HG03159 (cell line): ENCODE data around the gene S1PR3.
"Not testable (repeated sequence)": the region's sequence is repeated elsewhere in the genome, so short reads cannot be mapped to it uniquely, and the experiment has no call there.

Experiments
- ATAC-seq: cut with Tn5 transposase; IDR thresholded peaks from one replicate; pipeline ENCODE4 v1.9.1; 2021; ENCODE audit warnings: mild to moderate bottlenecking, moderate library complexity; ENCODE audit not compliant: unreplicated experiment

Gene S1PR3

DNA sequence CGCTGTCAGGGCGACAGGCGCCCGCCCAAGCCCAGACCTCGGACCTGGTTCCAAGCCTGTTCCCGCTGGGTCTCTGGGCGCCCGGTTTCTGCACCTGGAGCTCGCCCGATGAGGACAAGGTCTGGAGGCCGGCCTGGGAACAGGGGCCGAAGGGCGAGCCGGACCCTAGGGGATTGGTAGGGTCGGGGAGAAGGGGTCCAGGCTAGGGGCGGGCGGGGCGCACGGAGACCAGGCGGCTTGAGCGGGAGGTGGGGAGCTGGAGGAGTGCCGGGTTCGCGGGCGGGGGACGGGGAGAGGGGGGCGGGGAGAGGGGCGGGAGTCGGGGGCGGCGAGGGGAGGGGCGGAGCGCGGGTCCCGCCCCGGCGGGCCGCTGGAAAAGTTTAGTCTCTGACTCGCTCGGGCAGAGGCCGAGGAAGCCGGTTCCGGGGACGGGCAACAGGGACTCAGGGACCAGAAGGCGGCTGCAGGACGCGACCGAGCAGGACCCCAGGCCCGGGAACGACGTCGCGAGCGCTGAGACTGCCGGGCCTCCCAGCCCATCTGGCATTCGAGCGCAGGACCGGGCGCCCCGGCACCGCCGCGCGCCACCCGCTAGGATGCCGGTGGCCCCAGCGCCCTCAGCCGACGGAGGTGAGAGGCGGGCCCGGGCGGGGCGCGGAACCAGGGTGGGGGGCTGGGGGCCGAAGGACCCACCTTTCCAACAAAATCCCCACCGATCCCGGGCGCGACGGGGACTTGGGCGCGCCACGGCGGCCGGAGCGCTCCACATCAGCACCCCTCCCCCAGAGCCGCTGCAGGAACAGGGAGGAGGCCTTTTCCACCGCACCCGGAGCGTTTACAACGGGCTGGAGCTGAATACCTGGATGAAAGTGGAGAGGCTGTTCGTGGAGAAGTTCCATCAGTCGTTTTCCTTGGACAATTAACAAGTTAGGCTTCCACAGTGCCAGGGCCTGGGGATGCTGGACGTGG is at the start of gene S1PR3:
S1PR3 (plus strand) TSS at position 403 of the 969 bp plus-strand sequence. CDS start 9,733 bp downstream, outside the sequence.
- no peak for ATAC-seq

- not testable (repeated sequence) for ATAC-seq
Observed at GRCh38 chr9:88941586-88941985, 49.7 kb upstream of the S1PR3 start.

- no peak for ATAC-seq
Observed at GRCh38 chr9:88942411-88942810, 48.9 kb upstream of the S1PR3 start.

GRCh38 chr9:88945636-88946333 is 45.5 kb upstream of the S1PR3 start:
- ATAC-seq = no peak

DNA sequence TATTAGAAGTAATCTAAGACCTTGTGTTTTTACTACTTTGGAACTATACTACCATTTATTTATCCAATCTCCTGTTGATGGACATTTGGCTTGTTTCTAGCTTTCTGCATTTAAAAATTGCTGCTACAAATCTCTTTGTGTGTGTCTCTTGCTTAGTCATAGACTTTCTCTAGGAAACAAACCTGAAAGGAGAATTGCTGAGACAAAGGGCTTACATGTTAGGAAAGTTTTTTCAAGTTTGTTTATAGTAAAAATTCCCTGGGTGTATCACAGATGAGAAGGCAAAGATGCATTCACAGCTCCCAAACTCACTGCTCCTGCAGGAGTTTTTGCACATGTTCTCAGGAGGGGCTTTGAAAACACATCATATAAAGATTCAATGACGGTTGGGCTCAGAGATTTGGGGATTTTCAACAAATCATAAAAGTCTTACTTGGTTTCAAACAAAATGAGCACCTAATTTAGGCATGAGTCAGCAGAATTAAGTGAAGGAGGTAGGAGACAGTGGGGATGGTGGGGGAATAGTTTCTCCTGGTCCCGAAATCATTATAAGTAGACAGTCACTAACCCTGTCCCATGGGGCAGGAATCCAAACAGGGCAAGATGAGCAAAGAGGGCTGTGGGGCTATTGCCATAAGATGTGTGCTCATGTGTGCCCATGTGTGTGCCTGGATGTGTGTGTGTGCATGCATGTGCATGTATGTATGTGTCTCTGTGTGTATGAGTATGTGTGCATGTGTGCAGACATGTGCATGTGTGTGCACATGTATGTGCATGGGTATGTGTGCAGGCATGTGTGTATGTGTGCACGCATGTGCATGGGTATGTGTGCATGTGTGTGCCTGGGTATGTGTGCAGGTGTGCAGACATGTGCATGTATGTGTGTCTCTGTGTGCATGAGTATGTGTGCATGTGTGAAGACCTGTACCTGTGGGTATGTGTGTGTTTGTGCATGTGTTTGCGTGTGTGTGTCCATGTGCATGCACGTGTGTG is 43.4 kb upstream of the S1PR3 start:
- no peak for ATAC-seq

GRCh38 chr9:88949425-88949824 is 41.8 kb upstream of the S1PR3 start:
- no peak for ATAC-seq

DNA sequence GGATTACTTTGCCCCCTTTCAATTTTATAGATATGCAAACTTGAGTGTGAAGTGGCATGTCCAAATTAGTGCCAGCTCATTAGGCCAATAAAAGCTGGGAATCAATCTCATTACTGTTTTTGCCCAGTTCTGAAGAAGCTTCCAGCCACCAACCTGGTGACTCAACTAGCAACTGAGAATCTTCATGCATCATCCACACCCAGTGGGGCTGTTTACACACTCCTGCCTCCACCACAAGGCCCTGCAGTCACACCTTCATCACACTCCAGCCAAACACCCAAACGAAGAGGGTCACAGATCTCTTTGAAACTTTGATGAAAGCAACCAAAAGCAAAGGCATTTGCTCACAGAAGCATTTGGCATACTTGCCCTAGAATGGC is 41.3 kb upstream of the S1PR3 start:
- no peak for ATAC-seq

- ATAC-seq = no peak
Observed at GRCh38 chr9:88950341-88951154, 40.7 kb upstream of the S1PR3 start.

DNA sequence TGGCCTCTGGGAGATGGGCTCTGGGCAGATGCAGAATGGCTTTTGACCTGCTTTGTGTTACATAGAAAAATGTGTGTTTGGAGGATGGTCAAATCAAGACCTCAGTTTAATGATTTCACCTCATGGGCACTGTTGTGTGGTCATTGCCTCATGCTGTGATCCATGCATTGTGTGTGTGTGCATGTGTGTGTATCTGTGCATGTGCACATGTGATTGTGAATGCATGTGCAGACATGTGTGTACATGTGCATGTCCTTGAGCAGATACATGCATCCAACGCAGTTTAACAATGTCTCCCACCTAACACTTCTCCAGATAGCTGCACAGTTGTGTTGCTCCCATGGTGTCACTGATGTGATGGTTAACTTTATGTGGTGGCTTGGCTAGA is 40.1 kb upstream of the S1PR3 start:
- no peak for ATAC-seq

- no peak for ATAC-seq
Observed at GRCh38 chr9:88952086-88952615, 39.1 kb upstream of the S1PR3 start.

- no peak for ATAC-seq
Observed at GRCh38 chr9:88952976-88953375, 38.3 kb upstream of the S1PR3 start.

DNA sequence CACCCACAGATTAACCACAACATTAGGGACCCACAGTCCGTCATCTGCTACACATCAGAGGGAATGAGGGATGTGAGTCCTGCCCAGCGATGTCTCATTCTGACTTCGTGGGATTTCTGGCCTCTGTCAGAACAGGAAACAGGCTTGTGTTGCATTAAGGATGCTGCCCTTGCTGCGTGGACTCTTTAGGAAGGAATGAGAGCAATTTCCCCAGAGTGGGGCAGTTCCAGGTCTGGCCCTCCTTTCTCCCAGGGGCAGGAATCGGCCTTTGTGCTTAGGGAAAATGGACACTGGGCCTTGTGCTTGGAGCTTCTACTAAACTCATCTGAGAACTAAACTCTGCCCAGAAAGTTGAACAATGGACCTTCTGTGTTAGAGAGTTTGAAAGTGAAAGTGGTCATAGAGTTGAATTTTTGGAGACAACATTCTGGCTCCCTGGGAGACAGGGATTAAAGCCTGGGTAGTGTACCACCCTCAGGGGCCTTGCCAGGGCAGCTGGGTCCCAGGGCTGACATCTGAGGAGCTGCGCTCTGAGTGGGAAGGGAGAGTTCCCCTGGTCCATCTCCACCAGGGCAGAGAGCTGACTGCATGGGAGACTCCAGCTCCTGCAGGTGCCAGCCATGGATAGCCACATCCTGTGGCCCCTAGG is 37.8 kb upstream of the S1PR3 start:
- no peak for ATAC-seq

DNA sequence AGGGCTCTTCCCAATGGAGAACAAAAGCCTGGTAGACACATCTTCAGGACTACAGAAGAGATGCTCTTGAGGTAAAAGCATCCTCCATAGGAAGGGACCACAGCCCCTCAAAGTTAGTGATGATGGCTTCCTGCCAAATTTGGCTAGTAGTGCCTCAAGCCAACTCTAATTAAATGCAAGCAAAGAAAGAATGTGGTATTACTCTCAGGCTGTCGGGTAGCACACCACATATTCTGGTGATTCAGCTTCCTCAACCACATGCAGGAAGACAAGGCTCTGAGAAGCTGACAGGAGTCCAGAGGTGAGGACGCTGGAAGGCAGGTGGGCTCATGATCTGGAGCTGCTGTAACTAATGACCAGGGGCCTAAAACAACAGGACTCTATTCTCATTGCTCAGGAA is 37.2 kb upstream of the S1PR3 start:
- no peak for ATAC-seq

- no peak for ATAC-seq
Observed at GRCh38 chr9:88957526-88957925, 33.7 kb upstream of the S1PR3 start.

DNA sequence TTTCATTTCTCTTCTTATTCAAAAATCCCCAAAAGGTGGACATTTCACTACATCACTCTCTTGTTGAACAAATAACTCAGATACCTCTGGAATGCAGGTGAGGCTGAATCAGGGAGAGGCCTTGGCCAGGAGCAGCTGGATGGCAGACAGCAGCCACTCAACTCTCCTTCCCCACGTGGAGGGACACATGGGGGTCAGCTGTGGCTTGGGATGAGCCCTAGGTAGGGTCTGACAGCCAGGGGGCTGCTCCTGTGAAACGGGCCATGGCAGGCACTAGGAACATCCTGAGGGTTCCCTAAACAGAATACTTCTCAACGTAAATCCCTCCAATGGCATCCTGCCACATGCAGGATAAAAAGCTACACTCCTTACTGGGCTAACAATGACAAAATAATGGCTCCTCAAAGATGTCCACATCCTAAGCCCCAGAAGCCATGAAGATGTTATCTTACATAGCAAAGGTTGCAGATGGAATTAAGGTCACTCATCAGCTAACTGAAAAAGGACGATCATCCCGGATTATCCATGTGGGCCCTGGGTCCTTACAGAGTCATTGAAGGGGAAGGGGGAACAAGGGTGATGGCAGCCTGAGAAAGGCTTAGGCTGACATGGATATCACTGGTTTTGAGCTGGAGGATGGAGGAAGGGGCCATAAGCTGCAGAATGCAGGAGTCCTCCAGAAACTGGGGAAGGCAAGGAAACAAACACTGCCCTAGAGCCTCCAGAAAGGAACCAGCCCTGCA is 31.4 kb upstream of the S1PR3 start:
- ATAC-seq = no peak

- no peak for ATAC-seq
Observed at GRCh38 chr9:88960632-88961031, 30.6 kb upstream of the S1PR3 start.

- no peak for ATAC-seq
Observed at GRCh38 chr9:88965473-88965872, 25.8 kb upstream of the S1PR3 start.

DNA sequence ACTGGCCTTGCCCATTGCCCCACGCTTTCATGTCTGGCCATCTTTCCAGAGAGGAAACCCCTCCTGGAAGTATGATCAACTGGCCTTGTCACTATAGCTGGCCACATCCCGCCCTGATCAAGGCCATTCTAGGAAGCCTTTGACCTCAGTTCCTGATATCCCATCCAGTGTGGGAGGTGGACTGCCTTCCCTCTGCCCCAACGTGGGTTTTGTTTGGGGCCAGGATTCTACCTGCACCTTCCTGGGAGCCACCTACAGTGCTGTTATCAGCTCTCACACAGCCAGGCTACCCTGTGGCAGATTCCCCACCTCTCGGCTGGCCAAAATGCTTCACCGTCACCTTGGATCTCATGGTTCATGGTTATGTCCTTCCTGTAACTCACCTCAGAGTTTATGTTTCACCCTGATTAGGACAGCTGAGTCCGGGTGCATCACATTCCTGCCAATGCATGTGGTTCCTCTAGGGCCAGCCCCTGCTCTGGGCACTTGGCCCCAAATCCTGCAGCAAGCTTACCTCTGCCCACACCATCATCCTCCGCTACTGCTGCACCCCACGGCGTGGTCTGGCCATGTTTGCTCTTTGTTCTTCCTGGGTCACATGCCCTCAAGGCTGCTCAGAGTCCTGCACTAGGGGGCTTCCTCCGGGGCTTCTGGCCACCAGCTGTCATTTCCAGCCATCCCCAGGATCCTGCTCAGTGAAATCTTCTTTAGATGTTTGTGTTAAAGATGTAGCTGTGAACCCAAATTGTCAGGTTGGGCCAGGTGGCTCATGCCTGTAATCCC is 24.2 kb upstream of the S1PR3 start:
- ATAC-seq = no peak
